ENCODE measurements around the gene EBF4. TPM values are rescaled to one million over a fixed set of nuclear protein-coding genes. Genes with fewer than 3 reads are reported as not detected.
A peak's percentile ranks its signal among the peaks of the same experiment; 100 is the strongest.

Gene EBF4
- polyA plus RNA-seq, 1 donor from 2014 or later, result 13.2 TPM

- Histone ChIP-seq H3K27ac (ENCODE audit: low read length) (no peak overlapping the region), H4K20me1 (ENCODE audit: insufficient read depth) (no peaks in the 10 kb centered on the region), H3K36me3 (ENCODE audit: insufficient read depth, low read length) (no peaks in the 10 kb centered on the region), H3K4me2 (ENCODE audit: low read length) (no peak overlapping the region), H3K79me2 (replicated peaks; ENCODE audit: insufficient read depth, low read length) (no peaks in the 10 kb centered on the region), H3K9me3 (ENCODE audit: low read length) (no peaks in the 10 kb centered on the region), H3K9me2 (ENCODE audit: insufficient read depth, low read length) (no peaks in the 10 kb centered on the region), H2AFZ (ENCODE audit: low read depth, low read length) (no peak overlapping the region), H3K9ac (ENCODE audit: low read length) (no peak overlapping the region), H3K27me3 (ENCODE audit: insufficient read depth, low read depth, low read length) (peaks cover 74% of the 10 kb centered on the region), H3F3A (ENCODE audit: insufficient read depth, low read length, poor library complexity, severe bottlenecking) (no peaks in the 10 kb centered on the region), H3K4me3 (ENCODE audit: low read length) (no peak overlapping the region)
- no peak for TF ChIP-seq SMC3 (conservative IDR thresholded peaks at IDR 0.05; ENCODE audit: poor library complexity)
- TF ChIP-seq MXI1 (conservative IDR thresholded peaks at IDR 0.05; ENCODE audit: poor library complexity, severe bottlenecking), result no peak
- no peak for TF ChIP-seq CTCF (IDR thresholded peaks at IDR 0.05; ENCODE audit: poor library complexity, severe bottlenecking)
- no peak for TF ChIP-seq POLR2AphosphoS5 (IDR thresholded peaks at IDR 0.05)
- TF ChIP-seq EP300 (conservative IDR thresholded peaks at IDR 0.05; ENCODE audit: poor library complexity, severe bottlenecking), result no peak
- no peak for TF ChIP-seq EZH2 (IDR thresholded peaks at IDR 0.05; ENCODE audit: borderline replicate concordance, insufficient read depth, low read length, poor library complexity, severe bottlenecking)
- TF ChIP-seq REST (IDR thresholded peaks at IDR 0.05; ENCODE audit: borderline replicate concordance), result no peak
- no peak for TF ChIP-seq TAF1 (IDR thresholded peaks at IDR 0.05; ENCODE audit: low read depth)
Observed at GRCh38 chr20:2751347-2751877, 58.8 kb downstream of the EBF4 start.

GRCh38 chr20:2751878-2752566, 59.4 kb downstream of the EBF4 start:
- Histone ChIP-seq H3K27ac (ENCODE audit: low read length) (no peak overlapping the region), H3K79me2 (replicated peaks; ENCODE audit: insufficient read depth, low read length) (no peaks in the 10 kb centered on the region), H3K36me3 (ENCODE audit: insufficient read depth, low read length) (no peaks in the 10 kb centered on the region)

More at GRCh38 chr20:2751878-2752566, 59.4 kb downstream of the EBF4 start:
- Histone ChIP-seq H3K9me3 (ENCODE audit: low read length) (no peaks in the 10 kb centered on the region), H3K9ac (ENCODE audit: low read length) (no peak overlapping the region), H3F3A (ENCODE audit: insufficient read depth, low read length, poor library complexity, severe bottlenecking) (no peaks in the 10 kb centered on the region), H3K4me2 (ENCODE audit: low read length) (no peak overlapping the region), H3K9me2 (ENCODE audit: insufficient read depth, low read length) (no peaks in the 10 kb centered on the region), H4K20me1 (ENCODE audit: insufficient read depth) (no peaks in the 10 kb centered on the region), H3K4me3 (ENCODE audit: low read length) (peak overlapping the region; percentile 51), H2AFZ (ENCODE audit: low read depth, low read length) (no peak overlapping the region), H3K27me3 (ENCODE audit: insufficient read depth, low read depth, low read length) (peaks cover 74% of the 10 kb centered on the region)
- TF ChIP-seq RAD21 (conservative IDR thresholded peaks at IDR 0.05), result no peak
- TF ChIP-seq CTCF (IDR thresholded peaks at IDR 0.05; ENCODE audit: poor library complexity, severe bottlenecking), result no peak
- no peak for TF ChIP-seq MXI1 (conservative IDR thresholded peaks at IDR 0.05; ENCODE audit: poor library complexity, severe bottlenecking)
- peak; percentile 82 for TF ChIP-seq EZH2 (IDR thresholded peaks at IDR 0.05; ENCODE audit: borderline replicate concordance, insufficient read depth, low read length, poor library complexity, severe bottlenecking)
- TF ChIP-seq REST (IDR thresholded peaks at IDR 0.05; ENCODE audit: borderline replicate concordance), result no peak

Data from neural cell (in vitro differentiated cells).